GM12878 (cell line): ENCODE data around the gene TMEM198. TPM values are rescaled to one million over a fixed set of nuclear protein-coding genes. Genes with fewer than 3 reads are reported as not detected.

ENCODE experiments used
- ATAC-seq: fragments of 200-7000 bp; cut with Tn5 transposase; 3 replicates; pipeline ENCODE4 v1.9.1; 2020; ENCODE audit warnings: mild to moderate bottlenecking, moderate library complexity
- BruUV-seq: library from RNA; stranded (reverse); fragments of 400-500 nt; replicated peaks from 2 replicates; lab custom pipeline; 2021; lab: Mats Ljungman, UMichigan
- CTCF ChIA-PET: fragments of 300-600 bp; sonication (Branson Sonifier 250); formaldehyde crosslinking; extraction: SDS; loops from one replicate; lab custom pipeline; 2021; ENCODE audit warnings: inconsistent platforms; lab: Yijun Ruan, JAX
- POLR2A ChIA-PET: fragments of 350-600 bp; formaldehyde crosslinking; extraction: SDS; loops from one replicate; lab custom pipeline; 2021; ENCODE audit warnings: inconsistent platforms; lab: Charles Lee
- RAD21 ChIA-PET: fragments of 300-600 bp; sonication (Branson Sonifier 250); formaldehyde crosslinking; loops from one replicate; lab custom pipeline; 2023; ENCODE audit warnings: antibody characterized with exemption; ENCODE audit not compliant: unreplicated experiment; lab: Charles Lee
- SMC1A ChIA-PET: fragments of 300-600 bp; sonication (Branson Sonifier 250); formaldehyde crosslinking; loops from one replicate; lab custom pipeline; 2023; ENCODE audit not compliant: unreplicated experiment, uncharacterized antibody; lab: Charles Lee
- DNase-seq: peaks from one replicate; pipeline ENCODE4 v3.0.0-alpha.2; 2011; ENCODE audit warnings: low read depth, low spot score
- FAIRE-seq: peaks from 3 replicates; lab custom pipeline; 2011; peaks lifted over from hg19 to GRCh38; lab: Jason Lieb, UNC
- H2AFZ ChIP-seq: 2 replicates; pipeline ENCODE4 v1.6.0; 2011; ENCODE audit warnings: low read depth, low read length, control low read depth; ENCODE audit not compliant: control insufficient read depth
- H3K27ac ChIP-seq: 2 replicates; pipeline ENCODE4 v1.5.1; 2011; ENCODE audit warnings: control low read depth; ENCODE audit not compliant: control insufficient read depth, insufficient read depth
- H3K27me3 ChIP-seq, 2 experiments: replicated peaks in 1 of 2; 2 replicates each; pipeline versions ENCODE4 v1.6.0 to v1.6.1; 2011; ENCODE audit warnings: low read length in 1 of 2; ENCODE audit not compliant: control insufficient read depth in 2 of 2, insufficient read depth in 2 of 2
- H3K36me3 ChIP-seq, 2 experiments: 2 replicates each; pipeline ENCODE4 v1.5.1; 2011; ENCODE audit warnings: low read length in 1 of 2; ENCODE audit not compliant: control insufficient read depth in 2 of 2, insufficient read depth in 2 of 2
- H3K4me1 ChIP-seq: 2 replicates; pipeline ENCODE4 v1.6.1; 2011; ENCODE audit warnings: mild to moderate bottlenecking, low read length, moderate library complexity, mixed read lengths; ENCODE audit not compliant: control insufficient read depth, insufficient read depth
- H3K4me2 ChIP-seq: 2 replicates; pipeline ENCODE4 v1.6.0; 2011; ENCODE audit warnings: control low read depth; ENCODE audit not compliant: control insufficient read depth, insufficient read depth
- H3K4me3 ChIP-seq: fragments of 200-600 bp; sonication (generic); 2 replicates; pipeline ENCODE4 v1.5.1; 2016
- H3K79me2 ChIP-seq: 2 replicates; pipeline ENCODE4 v1.6.0; 2011; ENCODE audit warnings: low read length; ENCODE audit not compliant: control insufficient read depth, insufficient read depth
- H3K9ac ChIP-seq: 2 replicates; pipeline ENCODE4 v1.8.0; 2011; ENCODE audit warnings: low read length, control low read depth, mixed read lengths; ENCODE audit not compliant: control insufficient read depth, insufficient read depth
- H3K9me3 ChIP-seq: replicated peaks from 3 replicates; pipeline ENCODE4 v1.5.1; 2011; ENCODE audit warnings: mild to moderate bottlenecking, low read length; ENCODE audit not compliant: control insufficient read depth, insufficient read depth
- H4K20me1 ChIP-seq: 2 replicates; pipeline ENCODE4 v1.6.0; 2011; ENCODE audit not compliant: control insufficient read depth, insufficient read depth
- ASH2L ChIP-seq: fragments of 300-600, 200-600 bp; sonication (generic); IDR thresholded peaks from 2 replicates; pipeline ENCODE4 v1.6.1; 2017; ENCODE audit warnings: low read depth, mild to moderate bottlenecking, borderline replicate concordance
- ZNF384 ChIP-seq: IDR thresholded peaks from 2 replicates; pipeline ENCODE4 v1.6.1; 2012; ENCODE audit warnings: low read depth, mild to moderate bottlenecking, low read length, improper control_type of control experiment, borderline replicate concordance
- ZZZ3 ChIP-seq: IDR thresholded peaks from 2 replicates; pipeline ENCODE4 v1.6.1; 2011; ENCODE audit warnings: low read depth; ENCODE audit not compliant: control insufficient read depth, insufficient read length
- WGBS: methylation state at CpG from one replicate; pipeline ENCODE4 v1.1.6; 2016; ENCODE audit warnings: low lambda C conversion rate; ENCODE audit not compliant: insufficient replicate concordance, insufficient coverage; ENCODE audit errors: missing lambda C conversion rate; 5-methylcytosine and 5-hydroxymethylcytosine counted together
- in situ Hi-C: fragments of 300-500 bp; cut with MboI; formaldehyde crosslinking; loops from 9 replicates; pipeline ENCODE4 v1.14.3; 2018; ENCODE audit warnings: mixed read lengths
- intact Hi-C: fragments of 100-400 bp; cut with micrococcal nuclease; formaldehyde crosslinking; loops from one replicate; pipeline ENCODE4 v1.14.2; 2022; ENCODE audit not compliant: unreplicated experiment
- polyA plus RNA-seq, 11 experiments: library from polyadenylated mRNA; depleted of rRNA in 4 of 11; unstranded in 6 of 11; stranded (reverse) in 5 of 11; fragments of >200 nt; fragmentation: Nextera tagmentation in 4 of 11; fragmentation: Illumina TruSeq in 1 of 11; extraction: Ambion mirVana in 4 of 11; extraction: Trizol in 1 of 11; gene quantifications; 1 replicate in 1 of 11; 2 replicates in 10 of 11; pipeline versions ENCODE4 v1.2.1 to v1.2.3, GENCODE V29; 2011 to 2016; ENCODE audit warnings: inconsistent platforms in 2 of 11, missing spikeins in 2 of 11, low read depth in 1 of 11
- total RNA-seq, 4 experiments: library from RNA; depleted of rRNA in 3 of 4; stranded (reverse); fragments of >200 nt in 3 of 4; fragmentation: Illumina TruSeq in 1 of 4; extraction: Trizol in 1 of 4; gene quantifications; 2 replicates each; pipeline versions ENCODE4 v1.2.1 to v1.2.3, GENCODE V29; 2013 to 2021
- TF ChIP-seq, protein P1 (sequence below): fragments of 450-650 bp; IDR thresholded peaks from 2 replicates; pipeline ENCODE4 v1.6.1; 2017; ENCODE audit warnings: mild to moderate bottlenecking, moderate library complexity
- TF ChIP-seq, protein P2 (sequence below): IDR thresholded peaks from 2 replicates; pipeline ENCODE4 v1.6.1; 2012; ENCODE audit warnings: low read length, inconsistent platforms
- TF ChIP-seq, protein P3 (sequence below): fragments of 150-350 bp; IDR thresholded peaks from 2 replicates; pipeline ENCODE4 v1.6.1; 2014; ENCODE audit warnings: mild to moderate bottlenecking, low read depth, low read length

TMEM198 gene
- total and polyA plus RNA-seq, 10 of the 15 experiments (the other 5 are each of a cell fraction or from before 2014, with no cell fraction given), result 0.16 to 1.2 (median 0.65) TPM; not detected in 2

DNA sequence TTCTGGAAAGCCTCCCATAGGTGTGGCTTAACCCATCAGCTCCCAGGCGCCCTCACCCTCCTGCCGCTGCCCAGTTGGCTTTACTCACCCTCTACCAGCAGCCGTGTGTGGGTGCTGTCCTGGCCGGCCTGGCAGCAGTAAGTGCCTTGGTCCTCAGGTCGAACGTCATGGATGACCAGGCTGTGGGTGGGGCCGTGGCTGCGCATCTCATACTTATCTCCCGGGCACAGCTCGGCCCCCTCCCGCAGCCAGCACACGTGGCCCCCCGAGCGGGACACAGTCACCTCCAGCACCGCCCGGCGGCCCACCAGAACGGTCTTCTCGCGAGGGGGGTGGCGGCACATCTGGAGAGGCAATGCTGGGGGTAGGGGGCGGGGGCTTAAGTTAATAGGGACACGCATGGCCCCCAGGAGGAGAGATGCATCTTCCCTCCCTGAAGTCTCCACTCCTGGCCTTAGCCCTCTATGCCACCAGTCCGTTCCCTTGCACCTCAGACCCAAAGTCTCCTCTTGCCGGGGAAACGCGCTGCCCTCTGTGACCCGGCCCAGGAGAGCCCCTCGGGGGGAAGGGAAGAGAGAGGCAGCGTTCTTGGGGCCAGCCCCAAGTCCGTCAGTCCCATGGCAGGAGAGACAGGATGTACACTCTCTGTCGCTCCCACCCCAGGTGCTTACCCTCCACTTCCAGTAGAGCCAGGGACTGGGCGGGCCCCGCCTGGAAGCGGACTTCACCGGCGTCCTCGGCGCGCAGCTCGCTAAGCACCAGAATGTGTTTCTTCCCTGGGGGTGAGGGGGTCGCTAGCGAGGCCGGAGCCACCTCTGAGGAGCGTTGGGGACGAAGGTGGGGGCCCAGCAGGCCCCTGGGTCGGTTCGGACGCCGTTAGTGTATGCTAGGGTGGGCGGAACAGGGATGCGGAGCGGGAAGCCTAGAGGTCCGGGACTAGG is 7.9 kb downstream of the TMEM198 start:
- DNase-seq (no peak), ATAC-seq (peak; percentile 40), FAIRE-seq (no peak)
- ChIA-PET POLR2A (no interaction called here), CTCF (interaction anchor here (0.9 to 1.9 kb wide), 2 partner anchors 9 to 11 kb away, joined by 3 to 7 read pairs; partner anchors contain the start of gene CHPF), RAD21 (interaction anchor here (1.0 kb wide), 1 partner anchor 11 kb away, joined by 3 read pairs; no protein-coding TSS in a partner anchor), SMC1A (no interaction called here)
- H3K27me3 ChIP-seq, result peaks cover 3 to 8% of the 10 kb centered on the region in 2 experiments
- H3K36me3 ChIP-seq, result no peaks in the 10 kb centered on the region
- no peaks in the 10 kb centered on the region for H3K79me2 ChIP-seq
- BruUV-seq, result no TSS peak
- TF ChIP-seq, protein P1, sequence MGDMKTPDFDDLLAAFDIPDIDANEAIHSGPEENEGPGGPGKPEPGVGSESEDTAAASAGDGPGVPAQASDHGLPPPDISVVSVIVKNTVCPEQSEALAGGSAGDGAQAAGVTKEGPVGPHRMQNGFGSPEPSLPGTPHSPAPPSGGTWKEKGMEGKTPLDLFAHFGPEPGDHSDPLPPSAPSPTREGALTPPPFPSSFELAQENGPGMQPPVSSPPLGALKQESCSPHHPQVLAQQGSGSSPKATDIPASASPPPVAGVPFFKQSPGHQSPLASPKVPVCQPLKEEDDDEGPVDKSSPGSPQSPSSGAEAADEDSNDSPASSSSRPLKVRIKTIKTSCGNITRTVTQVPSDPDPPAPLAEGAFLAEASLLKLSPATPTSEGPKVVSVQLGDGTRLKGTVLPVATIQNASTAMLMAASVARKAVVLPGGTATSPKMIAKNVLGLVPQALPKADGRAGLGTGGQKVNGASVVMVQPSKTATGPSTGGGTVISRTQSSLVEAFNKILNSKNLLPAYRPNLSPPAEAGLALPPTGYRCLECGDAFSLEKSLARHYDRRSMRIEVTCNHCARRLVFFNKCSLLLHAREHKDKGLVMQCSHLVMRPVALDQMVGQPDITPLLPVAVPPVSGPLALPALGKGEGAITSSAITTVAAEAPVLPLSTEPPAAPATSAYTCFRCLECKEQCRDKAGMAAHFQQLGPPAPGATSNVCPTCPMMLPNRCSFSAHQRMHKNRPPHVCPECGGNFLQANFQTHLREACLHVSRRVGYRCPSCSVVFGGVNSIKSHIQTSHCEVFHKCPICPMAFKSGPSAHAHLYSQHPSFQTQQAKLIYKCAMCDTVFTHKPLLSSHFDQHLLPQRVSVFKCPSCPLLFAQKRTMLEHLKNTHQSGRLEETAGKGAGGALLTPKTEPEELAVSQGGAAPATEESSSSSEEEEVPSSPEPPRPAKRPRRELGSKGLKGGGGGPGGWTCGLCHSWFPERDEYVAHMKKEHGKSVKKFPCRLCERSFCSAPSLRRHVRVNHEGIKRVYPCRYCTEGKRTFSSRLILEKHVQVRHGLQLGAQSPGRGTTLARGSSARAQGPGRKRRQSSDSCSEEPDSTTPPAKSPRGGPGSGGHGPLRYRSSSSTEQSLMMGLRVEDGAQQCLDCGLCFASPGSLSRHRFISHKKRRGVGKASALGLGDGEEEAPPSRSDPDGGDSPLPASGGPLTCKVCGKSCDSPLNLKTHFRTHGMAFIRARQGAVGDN, result no peak
- TF ChIP-seq ZNF384, result no peak
- no peak for TF ChIP-seq ASH2L
- TF ChIP-seq, protein P2, sequence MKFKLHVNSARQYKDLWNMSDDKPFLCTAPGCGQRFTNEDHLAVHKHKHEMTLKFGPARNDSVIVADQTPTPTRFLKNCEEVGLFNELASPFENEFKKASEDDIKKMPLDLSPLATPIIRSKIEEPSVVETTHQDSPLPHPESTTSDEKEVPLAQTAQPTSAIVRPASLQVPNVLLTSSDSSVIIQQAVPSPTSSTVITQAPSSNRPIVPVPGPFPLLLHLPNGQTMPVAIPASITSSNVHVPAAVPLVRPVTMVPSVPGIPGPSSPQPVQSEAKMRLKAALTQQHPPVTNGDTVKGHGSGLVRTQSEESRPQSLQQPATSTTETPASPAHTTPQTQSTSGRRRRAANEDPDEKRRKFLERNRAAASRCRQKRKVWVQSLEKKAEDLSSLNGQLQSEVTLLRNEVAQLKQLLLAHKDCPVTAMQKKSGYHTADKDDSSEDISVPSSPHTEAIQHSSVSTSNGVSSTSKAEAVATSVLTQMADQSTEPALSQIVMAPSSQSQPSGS, result no peak
- TF ChIP-seq, protein P3, sequence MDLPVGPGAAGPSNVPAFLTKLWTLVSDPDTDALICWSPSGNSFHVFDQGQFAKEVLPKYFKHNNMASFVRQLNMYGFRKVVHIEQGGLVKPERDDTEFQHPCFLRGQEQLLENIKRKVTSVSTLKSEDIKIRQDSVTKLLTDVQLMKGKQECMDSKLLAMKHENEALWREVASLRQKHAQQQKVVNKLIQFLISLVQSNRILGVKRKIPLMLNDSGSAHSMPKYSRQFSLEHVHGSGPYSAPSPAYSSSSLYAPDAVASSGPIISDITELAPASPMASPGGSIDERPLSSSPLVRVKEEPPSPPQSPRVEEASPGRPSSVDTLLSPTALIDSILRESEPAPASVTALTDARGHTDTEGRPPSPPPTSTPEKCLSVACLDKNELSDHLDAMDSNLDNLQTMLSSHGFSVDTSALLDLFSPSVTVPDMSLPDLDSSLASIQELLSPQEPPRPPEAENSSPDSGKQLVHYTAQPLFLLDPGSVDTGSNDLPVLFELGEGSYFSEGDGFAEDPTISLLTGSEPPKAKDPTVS, result no peak
- no peak for TF ChIP-seq ZZZ3
- H3K4me2 ChIP-seq, result peak overlapping the region; percentile 77
- H4K20me1 ChIP-seq, result no peaks in the 10 kb centered on the region
- H3K9me3 ChIP-seq, result no peaks in the 10 kb centered on the region; the same call in 2 of the 3 replicates
- WGBS, result 20% methylated on average over 51 of the region's 54 CpGs
- in situ Hi-C loops (no loop called here), intact Hi-C loops (no loop called here)
- H3K4me3 ChIP-seq, result peak overlapping the region; percentile 57; the same call in 1 of the 2 replicates
- no peaks in the 10 kb centered on the region; the same call in 1 of the 2 replicates for H3K4me1 ChIP-seq
- no peak overlapping the region for H3K27ac ChIP-seq
- H3K9ac ChIP-seq, result no peak overlapping the region
- H2AFZ ChIP-seq, result peak overlapping the region; percentile 37
